ENCODE data around the gene ZNF362. TPM values are rescaled to one million over a fixed set of nuclear protein-coding genes. Genes with fewer than 3 reads are reported as not detected.
A peak's percentile ranks its signal among the peaks of the same experiment; 100 is the strongest.

The ZNF362 gene
- total RNA-seq, 2 experiments from 2014 or later: 18.1 to 18.7 TPM

DNA sequence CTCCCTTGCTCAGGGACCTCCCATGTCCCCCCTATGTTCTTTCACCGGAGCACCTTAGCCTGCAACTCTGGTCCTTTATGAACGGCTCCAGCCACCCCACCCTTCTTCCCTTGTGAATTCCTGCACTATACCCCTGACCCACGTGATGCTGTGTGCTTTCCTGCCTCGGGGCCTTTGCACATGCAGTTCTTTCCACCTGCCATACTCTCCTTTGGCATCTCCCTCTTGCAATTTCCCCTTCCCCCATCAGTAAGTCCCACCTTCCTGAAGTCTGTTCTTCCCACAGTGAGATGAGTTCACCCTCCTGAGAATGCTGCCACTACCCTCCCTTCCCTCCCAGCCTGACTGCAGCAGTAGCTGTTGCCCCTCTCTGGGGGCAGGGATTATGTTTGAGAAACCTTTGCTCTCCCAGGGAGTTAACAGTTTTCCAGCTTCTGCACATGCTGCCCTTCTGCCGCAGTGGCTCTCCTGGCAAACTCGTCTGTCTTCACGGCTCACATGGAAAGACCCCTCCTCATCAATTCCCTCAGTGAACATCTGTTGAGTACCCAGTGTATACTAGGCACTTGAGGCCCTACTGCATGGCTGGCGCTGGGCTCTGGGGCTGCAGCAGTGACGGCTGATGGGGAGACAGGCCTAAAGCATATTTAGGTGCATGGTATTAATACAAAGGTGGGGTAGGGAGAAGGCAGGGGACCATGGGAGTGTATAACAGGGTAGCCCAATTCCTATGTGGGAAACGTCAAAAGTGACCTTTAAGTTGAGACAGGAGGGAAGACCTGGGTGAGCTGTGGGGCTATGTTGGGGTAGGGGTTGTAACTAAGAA, 9.7 kb downstream of the ZNF362 start:
- Mint-ChIP-seq H3K36me3 (ENCODE audit: low read depth) (no peaks in the 10 kb centered on the region), H3K4me1 (no peaks in the 10 kb centered on the region), H3K27ac (no peak overlapping the region), H3K27me3 (no peaks in the 10 kb centered on the region), H3K4me3 (no peak overlapping the region), H3K9me3 (no peaks in the 10 kb centered on the region)
- no peak for DNase-seq
- POLR2A ChIA-PET: no interaction called here
- CTCF ChIA-PET: no interaction called here

- DNase-seq: no peak
- no peaks in the 10 kb centered on the region for H3K27me3 Mint-ChIP-seq
- H3K4me1 Mint-ChIP-seq: no peaks in the 10 kb centered on the region
- H3K36me3 Mint-ChIP-seq (ENCODE audit: low read depth): no peaks in the 10 kb centered on the region
- H3K27ac Mint-ChIP-seq: no peak overlapping the region
- no peak overlapping the region for H3K4me3 Mint-ChIP-seq
- H3K9me3 Mint-ChIP-seq: no peaks in the 10 kb centered on the region
- POLR2A ChIA-PET: no interaction called here
- CTCF ChIA-PET: no interaction called here
These were observed 10.5 kb downstream of the ZNF362 start for GRCh38 chr1:33266766-33267165.

- Mint-ChIP-seq H3K4me3 (no peak overlapping the region), H3K9me3 (no peaks in the 10 kb centered on the region), H3K4me1 (peaks cover 3% of the 10 kb centered on the region), H3K27me3 (no peaks in the 10 kb centered on the region), H3K36me3 (ENCODE audit: low read depth) (no peaks in the 10 kb centered on the region), H3K27ac (no peak overlapping the region)
- ChIA-PET CTCF (no interaction called here), POLR2A (interaction anchor here (2.1 kb wide), 1 partner anchor 13 kb away, joined by 5 read pairs; no protein-coding TSS in a partner anchor)
- no peak for DNase-seq
These were observed 11.3 kb downstream of the ZNF362 start for GRCh38 chr1:33267468-33268205.

DNA sequence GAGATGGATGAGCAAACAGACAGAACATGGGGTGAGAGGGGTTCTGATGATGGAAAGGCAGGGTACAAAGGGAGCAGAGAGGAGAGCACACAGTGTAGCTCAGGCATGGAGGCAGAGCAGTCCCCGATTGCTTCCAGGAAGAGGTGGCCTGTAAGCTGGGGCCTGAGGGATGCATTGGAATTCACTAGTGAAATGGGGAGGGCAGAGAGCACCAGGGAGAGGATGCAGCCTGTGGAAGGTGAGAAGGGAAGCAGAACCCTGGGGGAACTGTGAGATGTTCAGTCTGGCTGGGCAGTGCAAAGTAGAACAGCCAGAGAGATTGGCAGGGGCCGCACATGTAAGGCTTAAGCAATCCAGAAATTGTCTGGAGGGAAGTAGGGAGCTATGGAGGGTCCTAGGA, 12.2 kb downstream of the ZNF362 start:
- H3K27ac Mint-ChIP-seq: no peak overlapping the region
- DNase-seq: no peak
- no peaks in the 10 kb centered on the region for H3K27me3 Mint-ChIP-seq
- peaks cover 11% of the 10 kb centered on the region for H3K4me1 Mint-ChIP-seq
- ChIA-PET POLR2A (interaction anchor here (2.1 kb wide), 1 partner anchor 14 kb away, joined by 5 read pairs; no protein-coding TSS in a partner anchor), CTCF (no interaction called here)
- no peaks in the 10 kb centered on the region for H3K36me3 Mint-ChIP-seq (ENCODE audit: low read depth)
- H3K9me3 Mint-ChIP-seq: no peaks in the 10 kb centered on the region
- no peak overlapping the region for H3K4me3 Mint-ChIP-seq

DNA sequence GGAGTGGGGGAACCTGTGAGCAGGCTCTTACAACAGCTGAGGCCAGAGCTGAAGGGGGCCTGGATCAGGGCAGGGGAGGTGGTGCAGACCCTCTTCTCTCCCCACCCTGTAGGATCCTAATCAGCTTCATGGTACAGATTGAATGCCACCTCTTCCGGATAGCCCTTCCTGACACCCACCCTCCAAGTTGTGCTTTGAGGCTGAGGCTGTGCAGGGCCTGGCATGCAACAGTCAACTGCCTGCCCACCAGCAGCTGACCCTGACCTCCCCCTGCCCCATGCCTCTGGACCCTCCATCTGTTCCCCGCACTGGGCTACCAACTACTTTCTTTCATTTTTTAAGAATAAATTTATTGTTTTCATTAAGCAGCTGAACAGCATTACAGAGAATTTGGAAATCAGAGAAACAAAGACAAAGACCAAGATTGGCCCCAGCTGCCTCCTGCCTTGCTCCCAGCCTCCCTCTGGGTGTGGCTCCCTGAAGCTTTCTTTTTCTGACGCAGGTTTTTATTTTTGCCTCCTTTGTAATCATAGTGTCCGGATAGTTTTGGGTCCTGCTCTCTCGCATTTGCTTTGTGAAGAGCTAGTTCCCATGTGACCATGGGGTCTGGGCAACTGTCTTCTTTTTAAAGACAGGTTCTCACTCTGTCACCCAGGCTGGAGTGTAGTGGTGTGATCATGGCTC, 12.8 kb downstream of the ZNF362 start:
- ChIA-PET POLR2A (interaction anchor here (2.1 kb wide), 1 partner anchor 14 kb away, joined by 5 read pairs; no protein-coding TSS in a partner anchor), CTCF (interaction anchor here (0.8 kb wide), 1 partner anchor 29 kb away, joined by 3 read pairs; no protein-coding TSS in a partner anchor)
- Mint-ChIP-seq H3K27me3 (no peaks in the 10 kb centered on the region), H3K4me1 (peaks cover 16% of the 10 kb centered on the region), H3K9me3 (no peaks in the 10 kb centered on the region), H3K4me3 (no peak overlapping the region), H3K27ac (no peak overlapping the region), H3K36me3 (ENCODE audit: low read depth) (no peaks in the 10 kb centered on the region)
- no peak for DNase-seq

DNA sequence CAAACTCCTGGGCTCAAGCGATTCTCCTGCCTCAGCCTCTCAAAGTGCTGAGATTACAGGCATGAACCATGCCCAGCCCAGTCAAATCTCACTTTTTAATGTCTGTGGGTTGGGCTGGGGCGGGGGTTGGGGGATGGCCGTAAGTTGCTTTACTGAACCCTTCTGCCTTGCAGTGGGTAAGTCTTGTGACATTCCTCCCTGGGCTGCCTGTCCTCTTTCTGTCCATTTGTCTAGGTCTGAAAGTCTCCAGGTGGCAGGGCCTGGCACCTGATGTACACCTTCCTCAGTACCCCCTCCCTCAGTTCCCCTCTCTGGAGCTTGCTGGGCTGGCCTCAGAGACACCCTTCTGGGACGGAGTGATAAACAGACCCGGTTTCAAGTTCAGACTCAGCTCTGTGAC, 13.3 kb downstream of the ZNF362 start:
- POLR2A ChIA-PET: interaction anchor here (2.1 kb wide), 1 partner anchor 15 kb away, joined by 5 read pairs; no protein-coding TSS in a partner anchor
- H3K4me3 Mint-ChIP-seq: no peak overlapping the region
- H3K36me3 Mint-ChIP-seq (ENCODE audit: low read depth): no peaks in the 10 kb centered on the region
- no peaks in the 10 kb centered on the region for H3K27me3 Mint-ChIP-seq
- peaks cover 20% of the 10 kb centered on the region for H3K4me1 Mint-ChIP-seq
- no peak overlapping the region for H3K27ac Mint-ChIP-seq
- CTCF ChIA-PET: interaction anchor here (0.8 kb wide), 1 partner anchor 29 kb away, joined by 3 read pairs; no protein-coding TSS in a partner anchor
- H3K9me3 Mint-ChIP-seq: no peaks in the 10 kb centered on the region
- no peak for DNase-seq

- ChIA-PET CTCF (no interaction called here), POLR2A (no interaction called here)
- H3K9me3 Mint-ChIP-seq: no peaks in the 10 kb centered on the region
These were observed 14.1 kb downstream of the ZNF362 start for GRCh38 chr1:33270379-33270778.

DNA sequence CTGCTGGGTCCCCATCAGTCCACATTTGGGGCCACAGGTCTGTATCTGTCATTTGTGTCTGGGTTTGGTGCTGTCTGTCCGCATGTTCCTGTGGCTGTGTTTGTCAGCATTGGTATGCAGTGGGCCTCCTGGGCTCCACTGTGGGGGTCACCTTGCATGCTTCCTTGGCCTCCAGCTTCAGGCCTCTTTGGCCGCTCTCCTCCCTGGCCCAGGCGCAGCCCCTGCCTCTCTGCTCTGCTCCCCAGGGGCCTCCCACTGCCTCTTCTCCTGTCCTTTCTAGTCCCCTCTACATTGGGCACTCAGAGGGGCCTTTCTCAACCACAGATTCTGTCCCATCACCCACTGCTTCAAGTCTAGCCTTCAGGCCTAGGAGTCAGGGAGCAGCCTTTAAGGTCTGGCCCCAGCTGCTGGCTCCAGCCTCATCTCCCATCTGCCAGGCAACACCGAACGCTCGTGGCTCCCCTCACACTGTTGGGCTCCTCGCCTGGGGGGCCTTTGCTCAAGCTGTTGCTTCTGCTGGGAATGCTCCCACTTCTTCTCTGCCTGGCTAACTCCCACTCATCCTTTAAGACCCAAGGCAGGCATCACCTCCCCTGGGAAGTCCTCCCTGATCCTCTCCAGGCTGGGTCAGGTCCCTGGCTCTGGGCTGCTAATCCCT, 14.6 kb downstream of the ZNF362 start:
- Mint-ChIP-seq H3K36me3 (ENCODE audit: low read depth) (no peaks in the 10 kb centered on the region), H3K27ac (no peak overlapping the region), H3K4me3 (no peak overlapping the region), H3K4me1 (peaks cover 20% of the 10 kb centered on the region), H3K27me3 (no peaks in the 10 kb centered on the region), H3K9me3 (no peaks in the 10 kb centered on the region)
- ChIA-PET POLR2A (no interaction called here), CTCF (no interaction called here)
- DNase-seq: no peak

More at GRCh38 chr1:33270379-33270778, 14.1 kb downstream of the ZNF362 start:
- peaks cover 20% of the 10 kb centered on the region for H3K4me1 Mint-ChIP-seq
- no peak for DNase-seq
- H3K27ac Mint-ChIP-seq: no peak overlapping the region
- H3K36me3 Mint-ChIP-seq (ENCODE audit: low read depth): no peaks in the 10 kb centered on the region
- H3K27me3 Mint-ChIP-seq: no peaks in the 10 kb centered on the region
- no peak overlapping the region for H3K4me3 Mint-ChIP-seq

DNA sequence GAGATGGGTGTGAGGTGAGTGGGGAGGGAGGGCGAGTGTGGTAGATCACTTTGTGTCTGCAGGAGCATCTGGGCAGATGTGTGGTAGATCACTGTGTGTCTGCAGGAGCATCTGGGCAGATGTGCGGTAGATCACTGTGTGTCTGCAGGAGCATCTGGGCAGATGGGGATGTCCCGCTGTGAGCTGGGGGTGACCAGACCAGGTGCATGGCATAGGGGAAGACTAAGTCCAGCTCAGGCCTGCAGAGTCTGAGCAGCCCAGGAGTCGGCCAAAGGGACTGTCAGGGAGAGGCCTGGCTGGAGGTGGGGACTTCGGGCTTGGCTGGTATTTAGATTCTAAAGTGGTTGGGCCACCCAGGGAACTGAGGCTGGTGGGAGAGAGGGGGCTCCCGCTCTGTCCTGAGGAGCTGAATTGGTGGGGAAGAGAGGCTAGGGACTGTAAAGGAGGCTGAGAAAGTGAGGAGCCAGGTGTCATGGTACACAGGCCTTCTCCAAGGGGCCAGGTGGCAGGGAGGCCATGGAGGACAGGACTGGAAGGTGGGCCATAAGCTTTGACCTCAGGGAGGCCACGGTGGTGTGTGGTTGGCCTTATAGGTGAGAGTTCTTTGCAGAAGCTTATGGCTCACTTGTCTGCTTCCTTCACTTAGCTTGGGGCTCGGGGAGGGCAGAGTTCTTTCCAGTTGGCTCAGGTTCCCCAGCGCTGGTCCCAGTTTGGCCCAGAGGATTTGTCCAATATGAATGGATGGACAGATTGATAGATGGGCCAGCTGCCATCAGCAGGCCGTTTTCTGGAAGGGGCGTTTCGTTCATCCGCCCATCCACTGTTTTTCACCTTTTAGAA, 15.6 kb downstream of the ZNF362 start:
- no peaks in the 10 kb centered on the region for H3K27me3 Mint-ChIP-seq
- ChIA-PET POLR2A (interaction anchor here (1.0 kb wide), 1 partner anchor 90 kb away, joined by 3 read pairs; the partner anchor contains the start of gene TRIM62), CTCF (interaction anchor here (1.9 kb wide), 1 partner anchor 145 kb away, joined by 6 read pairs; no protein-coding TSS in a partner anchor)
- H3K36me3 Mint-ChIP-seq (ENCODE audit: low read depth): peaks cover 3% of the 10 kb centered on the region
- peaks cover 20% of the 10 kb centered on the region for H3K4me1 Mint-ChIP-seq
- H3K9me3 Mint-ChIP-seq: no peaks in the 10 kb centered on the region
- no peak for DNase-seq
- H3K27ac Mint-ChIP-seq: no peak overlapping the region
- H3K4me3 Mint-ChIP-seq: no peak overlapping the region

- no peak overlapping the region for H3K27ac Mint-ChIP-seq
- peaks cover 3% of the 10 kb centered on the region for H3K36me3 Mint-ChIP-seq (ENCODE audit: low read depth)
- DNase-seq: no peak
- H3K9me3 Mint-ChIP-seq: no peaks in the 10 kb centered on the region
- H3K4me1 Mint-ChIP-seq: peaks cover 20% of the 10 kb centered on the region
- ChIA-PET POLR2A (interaction anchor here (1.0 kb wide), 2 partner anchors 25 to 91 kb away, joined by 3 read pairs; partner anchors contain the start of gene TRIM62), CTCF (interaction anchor here (1.9 kb wide), 1 partner anchor 145 kb away, joined by 6 read pairs; no protein-coding TSS in a partner anchor)
- H3K27me3 Mint-ChIP-seq: no peaks in the 10 kb centered on the region
- H3K4me3 Mint-ChIP-seq: no peak overlapping the region
These were observed 16.2 kb downstream of the ZNF362 start for GRCh38 chr1:33272509-33272908.

GRCh38 chr1:33272930-33273329, 16.6 kb downstream of the ZNF362 start:
- no peaks in the 10 kb centered on the region for H3K9me3 Mint-ChIP-seq
- H3K27me3 Mint-ChIP-seq: no peaks in the 10 kb centered on the region
- peak overlapping the region; percentile 75 for H3K27ac Mint-ChIP-seq
- H3K4me1 Mint-ChIP-seq: peaks cover 20% of the 10 kb centered on the region
- ChIA-PET POLR2A (interaction anchor here (1.0 kb wide), 1 partner anchor 25 kb away, joined by 3 read pairs; no protein-coding TSS in a partner anchor), CTCF (interaction anchor here (1.2 to 1.9 kb wide), 3 partner anchors 23 to 146 kb away, joined by 4 to 8 read pairs (median 6); no protein-coding TSS in a partner anchor)
- peaks cover 3% of the 10 kb centered on the region for H3K36me3 Mint-ChIP-seq (ENCODE audit: low read depth)
- H3K4me3 Mint-ChIP-seq: no peak overlapping the region
- no peak for DNase-seq

Data from activated CD4-positive, alpha-beta memory T cell treated with anti-CD3 and anti-CD28 coated beads, Interleukin-2, amount 10 ng/mL, durations not matched to agents 7 days and 5 days (primary cell).